Heart left ventricle (tissue), 13 donors: Measurements from ENCODE around the gene DGAT2.

Experiments
- POLR2A ChIP-seq, 2 donors: fragments of 450-650 bp; IDR thresholded peaks; one replicate each; pipeline ENCODE4 v1.6.1; 2017; ENCODE audit warnings: antibody characterized with exemption in 2 of 2, mild to moderate bottlenecking in 2 of 2, moderate library complexity in 2 of 2
- TF ChIP-seq, protein P1 (sequence below), 12 donors: fragments of 200-600 bp; sonication (generic) in 4 of 12; IDR thresholded peaks; one replicate each; pipeline versions ENCODE4 v1.5.0 to v1.8.0; 2018 to 2022; ENCODE audit warnings: antibody characterized with exemption in 12 of 12, mild to moderate bottlenecking in 5 of 12
- donor health status: ischemic (EF 13 %, LVEDD 7.1; RV severe dilation, severe dysfunction).
- donor health status: DM: no; HTN: yes; CAD: no.
- donor health status: DM: no; HTN: no; CAD: no.
- donor health status: ischemic (EF 25% LVEDD 6.9; RV normal size, moderate dysfunction).
- donor health status: ischemic (EF 25% LVEDD 5.7; RV mildly dilated, moderate dysfunction).
- donor health status: ischemic (EF 35%, LVEDD 5.7; RV mildly dilated, moderate dysfunction).
- donor health status: nonischemic (EF 11% LVEDD 7.7; RV severe dilation, severe dysfunction).
- donor health status: DM: yes; HTN: yes; CAD: no.
- donor health status: PGD.
- donor health status: ischemic (EF 29% LVEDD 5.4; RV normal size, mild dysfunction).
- donor health status: nonischemic (EF 23%, LVEDD 6.1; RV moderate dilation, normal function).

DNA sequence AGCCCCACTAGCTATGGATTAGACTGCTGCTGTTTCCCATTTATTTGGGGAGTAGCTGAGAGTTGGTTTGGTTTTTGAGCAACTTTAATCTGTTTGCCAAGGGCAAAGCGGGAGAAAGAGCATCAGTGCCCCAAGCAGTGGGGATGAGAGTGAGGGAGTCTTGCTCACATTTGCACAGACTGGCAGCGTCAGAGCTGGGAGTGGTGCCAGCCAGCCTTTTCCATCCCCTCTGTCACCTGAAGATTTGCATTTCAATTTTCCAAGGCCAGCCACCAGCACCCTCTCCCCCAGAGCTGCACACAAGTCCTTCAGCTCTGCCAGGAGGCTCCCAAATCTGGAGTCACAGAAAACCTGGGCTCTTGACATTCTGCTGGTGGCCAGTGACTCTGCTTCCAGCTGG lies 25.4 kb downstream of the DGAT2 start:
- TF ChIP-seq, protein P1, sequence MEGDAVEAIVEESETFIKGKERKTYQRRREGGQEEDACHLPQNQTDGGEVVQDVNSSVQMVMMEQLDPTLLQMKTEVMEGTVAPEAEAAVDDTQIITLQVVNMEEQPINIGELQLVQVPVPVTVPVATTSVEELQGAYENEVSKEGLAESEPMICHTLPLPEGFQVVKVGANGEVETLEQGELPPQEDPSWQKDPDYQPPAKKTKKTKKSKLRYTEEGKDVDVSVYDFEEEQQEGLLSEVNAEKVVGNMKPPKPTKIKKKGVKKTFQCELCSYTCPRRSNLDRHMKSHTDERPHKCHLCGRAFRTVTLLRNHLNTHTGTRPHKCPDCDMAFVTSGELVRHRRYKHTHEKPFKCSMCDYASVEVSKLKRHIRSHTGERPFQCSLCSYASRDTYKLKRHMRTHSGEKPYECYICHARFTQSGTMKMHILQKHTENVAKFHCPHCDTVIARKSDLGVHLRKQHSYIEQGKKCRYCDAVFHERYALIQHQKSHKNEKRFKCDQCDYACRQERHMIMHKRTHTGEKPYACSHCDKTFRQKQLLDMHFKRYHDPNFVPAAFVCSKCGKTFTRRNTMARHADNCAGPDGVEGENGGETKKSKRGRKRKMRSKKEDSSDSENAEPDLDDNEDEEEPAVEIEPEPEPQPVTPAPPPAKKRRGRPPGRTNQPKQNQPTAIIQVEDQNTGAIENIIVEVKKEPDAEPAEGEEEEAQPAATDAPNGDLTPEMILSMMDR (IDR thresholded peaks at IDR 0.05) = no peak
- TF ChIP-seq POLR2A (IDR thresholded peaks at IDR 0.05) = no peak
